Endothelial cell (in vitro differentiated cells): ENCODE results near the gene RTN3. TPM values are rescaled to one million over a fixed set of nuclear protein-coding genes. Genes with fewer than 3 reads are reported as not detected.
A peak's percentile ranks its signal among the peaks of the same experiment; 100 is the strongest.
"Not testable (repeated sequence)": the region's sequence is repeated elsewhere in the genome, so short reads cannot be mapped to it uniquely, and the experiment has no call there.

ENCODE experiments used
- DNase-seq: peaks from one replicate; pipeline ENCODE4 v3.0.0; 2021; ENCODE audit warnings: low spot score
- H3K27ac Mint-ChIP-seq: one replicate; pipeline ENCODE4 v1.8.0; 2021; ENCODE audit warnings: mixed read lengths, inconsistent platforms; ENCODE audit not compliant: unreplicated experiment
- H3K27me3 Mint-ChIP-seq: one replicate; pipeline ENCODE4 v1.8.0; 2021; ENCODE audit warnings: mild to moderate bottlenecking, moderate library complexity, mixed read lengths, inconsistent platforms; ENCODE audit not compliant: unreplicated experiment
- H3K36me3 Mint-ChIP-seq: one replicate; pipeline ENCODE4 v1.8.0; 2021; ENCODE audit warnings: mild to moderate bottlenecking, low read depth, mixed read lengths, inconsistent platforms; ENCODE audit not compliant: unreplicated experiment
- H3K4me1 Mint-ChIP-seq: one replicate; pipeline ENCODE4 v1.8.0; 2021; ENCODE audit warnings: mild to moderate bottlenecking, mixed read lengths, inconsistent platforms; ENCODE audit not compliant: unreplicated experiment
- H3K4me3 Mint-ChIP-seq: one replicate; pipeline ENCODE4 v1.8.0; 2021; ENCODE audit warnings: mild to moderate bottlenecking, mixed read lengths, inconsistent platforms; ENCODE audit not compliant: unreplicated experiment
- H3K9me3 Mint-ChIP-seq: one replicate; pipeline ENCODE4 v1.8.0; 2021; ENCODE audit warnings: mixed read lengths, inconsistent platforms; ENCODE audit not compliant: unreplicated experiment
- CTCF ChIP-seq: fragments of 200-600 bp; sonication (generic); IDR thresholded peaks from one replicate; pipeline ENCODE4 v1.5.0; 2021; ENCODE audit warnings: antibody characterized with exemption; ENCODE audit not compliant: unreplicated experiment
- total RNA-seq: library from RNA; stranded (reverse); fragmentation: NEBNext Ultra II Directional; extraction: Animal tissue kit (Norgen Biotek cat#: 25700); gene quantifications from one replicate; pipeline ENCODE4 v1.2.1, GENCODE V29; 2021; ENCODE audit not compliant: unreplicated experiment

RTN3 gene
- total RNA-seq, 1 donor from 2014 or later = 103 TPM

GRCh38 chr11:63682066-63683021, 1.0 kb downstream of the RTN3 start:
- peaks cover 17% of the 10 kb centered on the region for H3K4me1 Mint-ChIP-seq
- H3K27me3 Mint-ChIP-seq = peaks cover 6% of the 10 kb centered on the region
- H3K4me3 Mint-ChIP-seq = peak overlapping the region; percentile 96
- no peak for DNase-seq
- H3K27ac Mint-ChIP-seq = peak overlapping the region; percentile 22
- H3K36me3 Mint-ChIP-seq = no peaks in the 10 kb centered on the region
- TF ChIP-seq CTCF = peak; percentile 23
- H3K9me3 Mint-ChIP-seq = no peaks in the 10 kb centered on the region

GRCh38 chr11:63683133-63683991, 2.1 kb downstream of the RTN3 start:
- DNase-seq = no peak
- H3K36me3 Mint-ChIP-seq = no peaks in the 10 kb centered on the region
- H3K27ac Mint-ChIP-seq = no peak overlapping the region
- H3K9me3 Mint-ChIP-seq = no peaks in the 10 kb centered on the region
- H3K4me3 Mint-ChIP-seq = peak overlapping the region; percentile 96
- no peak for TF ChIP-seq CTCF
- H3K27me3 Mint-ChIP-seq = peaks cover 5% of the 10 kb centered on the region
- H3K4me1 Mint-ChIP-seq = peaks cover 17% of the 10 kb centered on the region

GRCh38 chr11:63685158-63685721, 3.9 kb downstream of the RTN3 start:
- not testable (repeated sequence) for H3K4me3 Mint-ChIP-seq, DNase-seq, H3K9me3 Mint-ChIP-seq, H3K36me3 Mint-ChIP-seq, H3K27me3 Mint-ChIP-seq, H3K27ac Mint-ChIP-seq
- peaks cover 17% of the 10 kb centered on the region for H3K4me1 Mint-ChIP-seq

- no peak overlapping the region for H3K4me3 Mint-ChIP-seq
- H3K27me3 Mint-ChIP-seq = peaks cover 1% of the 10 kb centered on the region
- no peak for TF ChIP-seq CTCF
- H3K36me3 Mint-ChIP-seq = no peaks in the 10 kb centered on the region
- H3K4me1 Mint-ChIP-seq = peaks cover 12% of the 10 kb centered on the region
- no peak for DNase-seq
- H3K9me3 Mint-ChIP-seq = no peaks in the 10 kb centered on the region
- H3K27ac Mint-ChIP-seq = no peak overlapping the region
Observed at GRCh38 chr11:63686926-63687325, 5.6 kb downstream of the RTN3 start.

GRCh38 chr11:63687845-63688244, 6.5 kb downstream of the RTN3 start:
- no peaks in the 10 kb centered on the region for H3K9me3 Mint-ChIP-seq
- H3K4me3 Mint-ChIP-seq = no peak overlapping the region
- DNase-seq = no peak
- H3K27ac Mint-ChIP-seq = no peak overlapping the region
- H3K27me3 Mint-ChIP-seq = no peaks in the 10 kb centered on the region
- H3K4me1 Mint-ChIP-seq = peaks cover 5% of the 10 kb centered on the region
- no peak for TF ChIP-seq CTCF
- H3K36me3 Mint-ChIP-seq = no peaks in the 10 kb centered on the region
